ENCODE data around the gene ARHGEF33.

The ARHGEF33 gene

GRCh38 chr2:38960609-38961320 lies 71.1 kb downstream of the ARHGEF33 start:
- TF ChIP-seq, protein P1, sequence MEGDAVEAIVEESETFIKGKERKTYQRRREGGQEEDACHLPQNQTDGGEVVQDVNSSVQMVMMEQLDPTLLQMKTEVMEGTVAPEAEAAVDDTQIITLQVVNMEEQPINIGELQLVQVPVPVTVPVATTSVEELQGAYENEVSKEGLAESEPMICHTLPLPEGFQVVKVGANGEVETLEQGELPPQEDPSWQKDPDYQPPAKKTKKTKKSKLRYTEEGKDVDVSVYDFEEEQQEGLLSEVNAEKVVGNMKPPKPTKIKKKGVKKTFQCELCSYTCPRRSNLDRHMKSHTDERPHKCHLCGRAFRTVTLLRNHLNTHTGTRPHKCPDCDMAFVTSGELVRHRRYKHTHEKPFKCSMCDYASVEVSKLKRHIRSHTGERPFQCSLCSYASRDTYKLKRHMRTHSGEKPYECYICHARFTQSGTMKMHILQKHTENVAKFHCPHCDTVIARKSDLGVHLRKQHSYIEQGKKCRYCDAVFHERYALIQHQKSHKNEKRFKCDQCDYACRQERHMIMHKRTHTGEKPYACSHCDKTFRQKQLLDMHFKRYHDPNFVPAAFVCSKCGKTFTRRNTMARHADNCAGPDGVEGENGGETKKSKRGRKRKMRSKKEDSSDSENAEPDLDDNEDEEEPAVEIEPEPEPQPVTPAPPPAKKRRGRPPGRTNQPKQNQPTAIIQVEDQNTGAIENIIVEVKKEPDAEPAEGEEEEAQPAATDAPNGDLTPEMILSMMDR (IDR thresholded peaks at IDR 0.05; ENCODE audit: low read depth, low read length): no peak
- Histone ChIP-seq H3K27me3 (ENCODE audit: insufficient read depth, low read depth, severe bottlenecking) (no peaks in the 10 kb centered on the region), H3K36me3 (no peaks in the 10 kb centered on the region), H3K9me3 (ENCODE audit: severe bottlenecking) (peaks cover 3% of the 10 kb centered on the region), H3K27ac (no peak overlapping the region), H3K4me3 (ENCODE audit: low read depth, low read length) (no peak overlapping the region)
- DNase-seq: no peak

GRCh38 chr2:38966006-38966405 lies 76.3 kb downstream of the ARHGEF33 start:
- H3K9me3 ChIP-seq (ENCODE audit: severe bottlenecking): peaks cover 3% of the 10 kb centered on the region
- H3K27ac ChIP-seq: no peak overlapping the region
- H3K27me3 ChIP-seq (ENCODE audit: insufficient read depth, low read depth, severe bottlenecking): no peaks in the 10 kb centered on the region
- no peak for DNase-seq
- H3K36me3 ChIP-seq: no peaks in the 10 kb centered on the region
- H3K4me3 ChIP-seq (ENCODE audit: low read depth, low read length): no peak overlapping the region
- TF ChIP-seq, protein P1 (IDR thresholded peaks at IDR 0.05; ENCODE audit: low read depth, low read length): no peak

DNA sequence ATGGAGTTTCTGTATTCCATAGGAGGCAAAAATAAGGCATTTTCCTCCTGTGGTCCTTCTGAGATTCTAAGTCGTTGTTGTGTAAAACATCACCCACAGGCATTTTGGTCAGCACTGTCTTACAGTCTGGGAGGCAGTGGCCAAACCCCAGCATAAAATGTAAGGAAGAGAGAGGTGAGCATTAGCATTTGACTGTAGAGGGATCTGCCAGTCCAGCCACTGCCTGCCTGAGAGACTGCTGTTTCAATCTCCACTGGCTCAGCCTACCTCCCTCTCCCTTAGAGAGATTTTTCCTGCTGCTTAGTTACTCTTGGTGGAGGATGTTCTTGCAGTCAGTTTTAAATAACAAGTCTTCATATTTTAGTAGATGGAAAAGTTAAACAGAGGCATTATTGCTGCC lies 77.0 kb downstream of the ARHGEF33 start:
- DNase-seq: no peak
- Histone ChIP-seq H3K4me3 (ENCODE audit: low read depth, low read length) (no peak overlapping the region), H3K36me3 (no peaks in the 10 kb centered on the region), H3K27ac (no peak overlapping the region), H3K9me3 (ENCODE audit: severe bottlenecking) (peaks cover 3% of the 10 kb centered on the region), H3K27me3 (ENCODE audit: insufficient read depth, low read depth, severe bottlenecking) (no peaks in the 10 kb centered on the region)
- TF ChIP-seq, protein P1 (IDR thresholded peaks at IDR 0.05; ENCODE audit: low read depth, low read length): no peak

DNA sequence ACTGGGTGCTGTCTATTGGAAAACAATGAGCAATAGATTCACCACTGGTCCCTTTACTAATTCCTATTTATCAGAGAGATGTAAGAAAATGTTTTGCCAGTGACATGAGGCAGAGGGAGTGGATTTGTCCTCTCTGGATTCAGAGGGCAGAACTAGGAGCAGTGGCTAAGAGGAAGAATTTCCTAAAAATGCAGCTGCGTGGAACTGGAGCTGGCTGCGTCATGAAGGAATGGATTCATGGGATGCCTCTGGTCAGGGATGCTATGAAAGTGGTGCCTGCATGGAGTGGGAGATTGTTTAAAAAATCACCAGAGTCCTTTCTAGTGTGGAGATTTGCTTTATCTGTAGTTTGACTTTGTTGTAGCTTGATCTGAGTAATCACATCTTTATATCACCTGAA lies 78.3 kb downstream of the ARHGEF33 start:
- no peak for DNase-seq
- TF ChIP-seq, protein P1 (IDR thresholded peaks at IDR 0.05; ENCODE audit: low read depth, low read length): no peak
- Histone ChIP-seq H3K27me3 (ENCODE audit: insufficient read depth, low read depth, severe bottlenecking) (no peaks in the 10 kb centered on the region), H3K4me3 (ENCODE audit: low read depth, low read length) (no peak overlapping the region), H3K27ac (no peak overlapping the region), H3K36me3 (no peaks in the 10 kb centered on the region), H3K9me3 (ENCODE audit: severe bottlenecking) (peaks cover 3% of the 10 kb centered on the region)

GRCh38 chr2:38971377-38971776 lies 81.7 kb downstream of the ARHGEF33 start:
- Histone ChIP-seq H3K27ac (no peak overlapping the region), H3K36me3 (no peaks in the 10 kb centered on the region), H3K9me3 (ENCODE audit: severe bottlenecking) (no peaks in the 10 kb centered on the region), H3K27me3 (ENCODE audit: insufficient read depth, low read depth, severe bottlenecking) (no peaks in the 10 kb centered on the region), H3K4me3 (ENCODE audit: low read depth, low read length) (no peak overlapping the region)
- TF ChIP-seq, protein P1 (IDR thresholded peaks at IDR 0.05; ENCODE audit: low read depth, low read length): no peak
- no peak for DNase-seq

GRCh38 chr2:38973266-38973665 lies 83.6 kb downstream of the ARHGEF33 start:
- Histone ChIP-seq H3K4me3 (ENCODE audit: low read depth, low read length) (no peak overlapping the region), H3K36me3 (no peaks in the 10 kb centered on the region), H3K9me3 (ENCODE audit: severe bottlenecking) (no peaks in the 10 kb centered on the region), H3K27ac (no peak overlapping the region), H3K27me3 (ENCODE audit: insufficient read depth, low read depth, severe bottlenecking) (no peaks in the 10 kb centered on the region)
- DNase-seq: no peak
- TF ChIP-seq, protein P1 (IDR thresholded peaks at IDR 0.05; ENCODE audit: low read depth, low read length): no peak

All from WERI-Rb-1 (cell line).